Measurements from ENCODE around the gene UBE2E2. TPM values are rescaled to one million over a fixed set of nuclear protein-coding genes. Genes with fewer than 3 reads are reported as not detected.

Gene UBE2E2
- total RNA-seq, 1 donor from 2014 or later, result 89.8 TPM

DNA sequence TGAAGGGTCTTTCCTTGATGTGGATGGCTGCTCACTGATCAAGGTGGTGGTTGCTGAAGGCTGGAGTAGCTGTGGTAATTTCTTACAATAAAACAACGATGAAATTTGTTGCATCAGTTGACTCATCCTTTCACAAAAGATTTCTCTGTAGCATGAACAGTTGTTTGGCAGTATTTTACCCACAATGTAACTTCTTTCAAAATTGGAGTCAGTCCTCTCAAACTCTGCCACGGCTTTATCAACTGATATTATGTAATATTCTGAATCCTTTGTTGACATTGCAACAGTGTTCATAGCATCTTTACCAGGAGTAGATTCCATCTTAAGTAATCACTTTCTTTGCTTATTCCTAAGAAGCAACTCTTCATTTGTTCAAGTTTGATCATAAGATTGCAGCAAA lies 252.6 kb downstream of the UBE2E2 start:
- Histone ChIP-seq H3K4me1 (peaks cover 11% of the 10 kb centered on the region), H3K27ac (no peak overlapping the region), H3K36me3 (no peaks in the 10 kb centered on the region), H3K9me3 (ENCODE audit: low read depth) (no peaks in the 10 kb centered on the region), H3K27me3 (no peaks in the 10 kb centered on the region), H4K20me1 (ENCODE audit: low read depth) (peaks cover 9% of the 10 kb centered on the region), H3F3A (ENCODE audit: low read depth) (no peaks in the 10 kb centered on the region), H3K79me2 (ENCODE audit: low read depth) (peaks cover 19% of the 10 kb centered on the region), H3K9ac (no peak overlapping the region), H3K4me2 (no peak overlapping the region), H3K4me3 (no peak overlapping the region), H2AFZ (replicated peaks) (no peak overlapping the region)
- DNase-seq (ENCODE audit: low spot score), result no peak
- H3K27ac Mint-ChIP-seq, result no peak overlapping the region
- H3K27me3 Mint-ChIP-seq (ENCODE audit: insufficient read depth, low read depth), result no peaks in the 10 kb centered on the region
- peaks cover 10% of the 10 kb centered on the region for H3K36me3 Mint-ChIP-seq
- peaks cover 21% of the 10 kb centered on the region for H3K9me3 Mint-ChIP-seq
- H3K4me1 Mint-ChIP-seq, result peaks cover 17% of the 10 kb centered on the region
- H3K4me3 Mint-ChIP-seq, result no peak overlapping the region
- TF ChIP-seq EZH2phosphoT487 (IDR thresholded peaks at IDR 0.05), result no peak
- no peak for TF ChIP-seq EZH2 (IDR thresholded peaks at IDR 0.05)
- TF ChIP-seq, protein P1, sequence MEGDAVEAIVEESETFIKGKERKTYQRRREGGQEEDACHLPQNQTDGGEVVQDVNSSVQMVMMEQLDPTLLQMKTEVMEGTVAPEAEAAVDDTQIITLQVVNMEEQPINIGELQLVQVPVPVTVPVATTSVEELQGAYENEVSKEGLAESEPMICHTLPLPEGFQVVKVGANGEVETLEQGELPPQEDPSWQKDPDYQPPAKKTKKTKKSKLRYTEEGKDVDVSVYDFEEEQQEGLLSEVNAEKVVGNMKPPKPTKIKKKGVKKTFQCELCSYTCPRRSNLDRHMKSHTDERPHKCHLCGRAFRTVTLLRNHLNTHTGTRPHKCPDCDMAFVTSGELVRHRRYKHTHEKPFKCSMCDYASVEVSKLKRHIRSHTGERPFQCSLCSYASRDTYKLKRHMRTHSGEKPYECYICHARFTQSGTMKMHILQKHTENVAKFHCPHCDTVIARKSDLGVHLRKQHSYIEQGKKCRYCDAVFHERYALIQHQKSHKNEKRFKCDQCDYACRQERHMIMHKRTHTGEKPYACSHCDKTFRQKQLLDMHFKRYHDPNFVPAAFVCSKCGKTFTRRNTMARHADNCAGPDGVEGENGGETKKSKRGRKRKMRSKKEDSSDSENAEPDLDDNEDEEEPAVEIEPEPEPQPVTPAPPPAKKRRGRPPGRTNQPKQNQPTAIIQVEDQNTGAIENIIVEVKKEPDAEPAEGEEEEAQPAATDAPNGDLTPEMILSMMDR (IDR thresholded peaks at IDR 0.05), result no peak

DNA sequence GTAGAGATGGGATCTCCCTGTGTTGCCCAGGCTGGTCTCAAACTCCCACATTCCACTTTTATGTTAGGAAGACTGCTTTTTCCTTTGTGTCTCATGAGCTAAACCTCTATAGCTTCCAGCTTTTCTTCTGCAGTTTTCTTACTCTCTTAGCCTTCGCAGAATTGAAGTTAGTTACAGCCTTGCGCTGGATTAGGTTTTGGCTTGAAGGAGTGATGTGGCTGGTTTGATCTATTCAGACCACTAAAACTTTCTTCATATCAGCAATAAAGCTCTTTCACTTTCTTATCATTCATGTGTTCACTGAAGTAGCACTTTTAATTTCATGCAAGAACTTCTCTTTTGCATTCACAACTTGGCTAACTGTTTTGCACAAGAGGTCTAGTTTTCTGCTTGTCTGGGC lies 254.6 kb downstream of the UBE2E2 start:
- no peaks in the 10 kb centered on the region for H3F3A ChIP-seq (ENCODE audit: low read depth)
- no peak overlapping the region for H3K4me3 ChIP-seq
- peaks cover 11% of the 10 kb centered on the region for H3K4me1 ChIP-seq
- Mint-ChIP-seq H3K4me3 (no peak overlapping the region), H3K27ac (no peak overlapping the region), H3K27me3 (ENCODE audit: insufficient read depth, low read depth) (peaks cover 2% of the 10 kb centered on the region), H3K9me3 (peaks cover 21% of the 10 kb centered on the region), H3K36me3 (peaks cover 10% of the 10 kb centered on the region), H3K4me1 (peaks cover 17% of the 10 kb centered on the region)
- no peak for DNase-seq (ENCODE audit: low spot score)
- no peak overlapping the region for H3K27ac ChIP-seq
- H3K36me3 ChIP-seq, result no peaks in the 10 kb centered on the region
- H3K9ac ChIP-seq, result no peak overlapping the region
- H4K20me1 ChIP-seq (ENCODE audit: low read depth), result peaks cover 9% of the 10 kb centered on the region
- TF ChIP-seq EZH2 (IDR thresholded peaks at IDR 0.05), result no peak
- TF ChIP-seq, protein P1 (IDR thresholded peaks at IDR 0.05), result no peak
- no peak for TF ChIP-seq EZH2phosphoT487 (IDR thresholded peaks at IDR 0.05)
- H3K9me3 ChIP-seq (ENCODE audit: low read depth), result no peaks in the 10 kb centered on the region
- H3K27me3 ChIP-seq, result no peaks in the 10 kb centered on the region
- H3K79me2 ChIP-seq (ENCODE audit: low read depth), result peaks cover 13% of the 10 kb centered on the region
- H3K4me2 ChIP-seq, result no peak overlapping the region
- no peak overlapping the region for H2AFZ ChIP-seq (replicated peaks)

DNA sequence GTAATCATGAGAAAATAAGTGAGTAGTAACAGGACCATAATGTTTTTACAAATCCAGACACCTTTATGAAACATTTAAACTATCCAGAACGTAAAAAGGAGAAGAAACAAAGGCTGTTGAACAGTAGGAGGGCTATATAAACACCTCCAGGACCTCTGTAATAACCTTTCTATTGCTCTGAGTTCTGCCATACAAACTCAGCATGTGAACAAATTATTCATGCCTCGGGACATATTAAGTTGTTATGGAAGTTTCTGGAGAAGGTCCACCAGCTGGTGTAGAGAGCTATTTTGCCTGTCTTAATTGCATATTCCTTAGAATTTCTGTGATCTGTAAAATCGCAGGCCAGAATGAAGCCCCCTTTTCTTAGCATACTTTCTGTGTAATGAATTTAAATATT lies 256.3 kb downstream of the UBE2E2 start:
- Histone ChIP-seq H3K9me3 (ENCODE audit: low read depth) (no peaks in the 10 kb centered on the region), H3F3A (ENCODE audit: low read depth) (no peaks in the 10 kb centered on the region), H3K27ac (no peak overlapping the region), H3K27me3 (no peaks in the 10 kb centered on the region), H3K4me1 (peaks cover 11% of the 10 kb centered on the region), H3K4me2 (no peak overlapping the region), H3K36me3 (no peaks in the 10 kb centered on the region), H3K4me3 (no peak overlapping the region), H4K20me1 (ENCODE audit: low read depth) (peaks cover 9% of the 10 kb centered on the region), H2AFZ (replicated peaks) (no peak overlapping the region), H3K79me2 (ENCODE audit: low read depth) (peaks cover 5% of the 10 kb centered on the region), H3K9ac (no peak overlapping the region)
- Mint-ChIP-seq H3K36me3 (peaks cover 10% of the 10 kb centered on the region), H3K9me3 (peaks cover 21% of the 10 kb centered on the region), H3K27ac (no peak overlapping the region), H3K27me3 (ENCODE audit: insufficient read depth, low read depth) (peaks cover 2% of the 10 kb centered on the region), H3K4me3 (no peak overlapping the region), H3K4me1 (peaks cover 17% of the 10 kb centered on the region)
- no peak for TF ChIP-seq EZH2 (IDR thresholded peaks at IDR 0.05)
- TF ChIP-seq, protein P1 (IDR thresholded peaks at IDR 0.05), result no peak
- TF ChIP-seq EZH2phosphoT487 (IDR thresholded peaks at IDR 0.05), result no peak
- no peak for DNase-seq (ENCODE audit: low spot score)
